ENCODE data around the gene C5orf63.

The C5orf63 gene

GRCh38 chr5:127001621-127002296 is 71.5 kb downstream of the C5orf63 start:
- H3K4me1 ChIP-seq (ENCODE audit: insufficient read depth, low read length, poor library complexity, severe bottlenecking): peaks cover 10% of the 10 kb centered on the region
- H3F3A ChIP-seq (ENCODE audit: low read depth): no peaks in the 10 kb centered on the region
- no peak overlapping the region for H3K4me3 ChIP-seq (ENCODE audit: low read length, poor library complexity, severe bottlenecking)
- no peak overlapping the region for H2AFZ ChIP-seq (ENCODE audit: low read length)
- TF ChIP-seq, protein P1, sequence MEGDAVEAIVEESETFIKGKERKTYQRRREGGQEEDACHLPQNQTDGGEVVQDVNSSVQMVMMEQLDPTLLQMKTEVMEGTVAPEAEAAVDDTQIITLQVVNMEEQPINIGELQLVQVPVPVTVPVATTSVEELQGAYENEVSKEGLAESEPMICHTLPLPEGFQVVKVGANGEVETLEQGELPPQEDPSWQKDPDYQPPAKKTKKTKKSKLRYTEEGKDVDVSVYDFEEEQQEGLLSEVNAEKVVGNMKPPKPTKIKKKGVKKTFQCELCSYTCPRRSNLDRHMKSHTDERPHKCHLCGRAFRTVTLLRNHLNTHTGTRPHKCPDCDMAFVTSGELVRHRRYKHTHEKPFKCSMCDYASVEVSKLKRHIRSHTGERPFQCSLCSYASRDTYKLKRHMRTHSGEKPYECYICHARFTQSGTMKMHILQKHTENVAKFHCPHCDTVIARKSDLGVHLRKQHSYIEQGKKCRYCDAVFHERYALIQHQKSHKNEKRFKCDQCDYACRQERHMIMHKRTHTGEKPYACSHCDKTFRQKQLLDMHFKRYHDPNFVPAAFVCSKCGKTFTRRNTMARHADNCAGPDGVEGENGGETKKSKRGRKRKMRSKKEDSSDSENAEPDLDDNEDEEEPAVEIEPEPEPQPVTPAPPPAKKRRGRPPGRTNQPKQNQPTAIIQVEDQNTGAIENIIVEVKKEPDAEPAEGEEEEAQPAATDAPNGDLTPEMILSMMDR (conservative IDR thresholded peaks at IDR 0.05; ENCODE audit: low read length): no peak
- TF ChIP-seq EZH2phosphoT487 (IDR thresholded peaks at IDR 0.05; ENCODE audit: borderline replicate concordance): no peak
- H3K9me3 ChIP-seq (ENCODE audit: insufficient read depth, low read depth, low read length): no peaks in the 10 kb centered on the region
- no peaks in the 10 kb centered on the region for H4K20me1 ChIP-seq (ENCODE audit: insufficient read depth, low read length, poor library complexity, severe bottlenecking)
- no peaks in the 10 kb centered on the region for H3K79me2 ChIP-seq (ENCODE audit: insufficient read depth, low read length)
- no peaks in the 10 kb centered on the region for H3K9me2 ChIP-seq (replicated peaks; ENCODE audit: low read depth, low read length)
- no peaks in the 10 kb centered on the region for H3K27me3 ChIP-seq (ENCODE audit: insufficient read depth, low read length, poor library complexity, severe bottlenecking)
- no peak overlapping the region for H3K4me2 ChIP-seq (ENCODE audit: low read depth, low read length, poor library complexity, severe bottlenecking)
- no peak overlapping the region for H3K9ac ChIP-seq (ENCODE audit: low read depth, low read length, poor library complexity, severe bottlenecking)
- no peaks in the 10 kb centered on the region for H3K36me3 ChIP-seq (ENCODE audit: insufficient read depth, low read length)

Data from Loucy (cell line).